Caco-2 (cell line): ENCODE results near the gene PLPP2. TPM values are rescaled to one million over a fixed set of nuclear protein-coding genes. Genes with fewer than 3 reads are reported as not detected.

Source experiments
- BruUV-seq: library from RNA; stranded (reverse); fragments of 400-500 nt; replicated peaks from 2 replicates; lab custom pipeline; 2021; lab: Mats Ljungman, UMichigan
- CTCF ChIA-PET: fragments of 300-600 bp; sonication (Branson Sonifier 250); formaldehyde crosslinking; loops from one replicate; lab custom pipeline; 2022; ENCODE audit warnings: antibody characterized with exemption; lab: Charles Lee
- POLR2A ChIA-PET: fragments of 300-600 bp; sonication (Branson Sonifier 250); formaldehyde crosslinking; loops from one replicate; lab custom pipeline; 2022; ENCODE audit warnings: antibody characterized with exemption; lab: Charles Lee
- DNase-seq, 2 experiments: peaks; one replicate each; pipeline versions ENCODE4 v3.0.0 to v3.0.0-alpha.2; 2020 to 2022
- H3K27me3 ChIP-seq: replicated peaks from 2 replicates; pipeline ENCODE4 v1.6.0; 2011; ENCODE audit warnings: low read length; ENCODE audit not compliant: control insufficient read depth, insufficient read depth
- H3K36me3 ChIP-seq: 2 replicates; pipeline ENCODE4 v1.5.1; 2011; ENCODE audit warnings: low read length; ENCODE audit not compliant: control insufficient read depth, insufficient read depth
- H3K4me1 ChIP-seq: fragments of 250-450 bp; sonication (Bioruptor Pico); 2 replicates; pipeline ENCODE4 v1.5.1; 2020; ENCODE audit warnings: mild to moderate bottlenecking
- H3K4me3 ChIP-seq: 2 replicates; pipeline ENCODE4 v1.5.1; 2011; ENCODE audit warnings: low read depth, mild to moderate bottlenecking, control low read depth, low read length
- H3K9me3 ChIP-seq: fragments of 250-450 bp; sonication (Bioruptor Pico); 2 replicates; pipeline ENCODE4 v1.5.1; 2020; ENCODE audit warnings: mild to moderate bottlenecking, moderate library complexity
- H3K27ac Mint-ChIP-seq: one replicate; pipeline ENCODE4 v1.8.0; 2022; ENCODE audit warnings: mixed read lengths; ENCODE audit not compliant: unreplicated experiment
- H3K27me3 Mint-ChIP-seq: one replicate; pipeline ENCODE4 v1.8.0; 2022; ENCODE audit warnings: mixed read lengths; ENCODE audit not compliant: insufficient read depth, unreplicated experiment
- H3K36me3 Mint-ChIP-seq: one replicate; pipeline ENCODE4 v1.8.0; 2022; ENCODE audit warnings: mild to moderate bottlenecking, mixed read lengths; ENCODE audit not compliant: insufficient read depth, unreplicated experiment
- H3K4me1 Mint-ChIP-seq: one replicate; pipeline ENCODE4 v1.8.0; 2022; ENCODE audit warnings: low read depth, mixed read lengths; ENCODE audit not compliant: unreplicated experiment
- H3K4me3 Mint-ChIP-seq: one replicate; pipeline ENCODE4 v1.8.0; 2022; ENCODE audit warnings: mild to moderate bottlenecking, moderate library complexity, mixed read lengths; ENCODE audit not compliant: unreplicated experiment
- H3K9me3 Mint-ChIP-seq: one replicate; pipeline ENCODE4 v1.8.0; 2022; ENCODE audit warnings: mixed read lengths; ENCODE audit not compliant: unreplicated experiment
- intact Hi-C: fragments of 100-400 bp; cut with micrococcal nuclease; formaldehyde crosslinking; loops from one replicate; pipeline ENCODE4 v1.10.0; 2022; ENCODE audit not compliant: unreplicated experiment
- total RNA-seq: library from RNA; stranded (reverse); gene quantifications from 2 replicates; pipeline ENCODE4 v1.2.3, GENCODE V29; 2022
- TF ChIP-seq, protein P1 (sequence below), 2 experiments: fragments of 200-600 bp in 1 of 2; IDR thresholded peaks; 1 replicate in 1 of 2; 2 replicates in 1 of 2; pipeline versions ENCODE4 v1.5.1 to v1.8.0; 2011 to 2022; ENCODE audit warnings: antibody characterized with exemption in 1 of 2, control low read depth in 1 of 2, inconsistent platforms in 1 of 2, low read depth in 1 of 2, low read length in 1 of 2, mild to moderate bottlenecking in 1 of 2, moderate library complexity in 1 of 2; ENCODE audit not compliant: insufficient read depth in 1 of 2, severe bottlenecking in 1 of 2, unreplicated experiment in 1 of 2

PLPP2 gene
- total RNA-seq, 1 experiment from 2014 or later, result 29.6 TPM

DNA sequence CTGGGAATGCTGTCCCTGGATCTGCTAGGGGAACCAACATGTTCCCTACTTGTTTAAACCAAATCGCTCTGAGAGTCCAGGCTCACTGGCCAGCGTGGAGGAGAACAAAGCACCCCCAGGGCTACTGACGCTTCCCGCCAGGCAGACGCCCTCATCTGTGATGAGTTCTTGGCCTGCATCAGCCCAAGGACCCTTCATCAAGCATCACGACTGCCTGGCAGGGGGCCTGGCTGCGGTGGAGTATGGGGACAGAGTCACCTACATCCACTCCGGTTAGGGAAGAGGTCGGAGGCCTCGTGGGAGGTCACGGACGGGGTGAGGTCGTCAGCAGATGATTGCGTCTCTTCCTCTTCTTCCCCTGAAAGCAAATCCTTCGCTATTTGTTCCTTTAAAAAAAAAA is 35.7 kb upstream of the PLPP2 start:
- DNase-seq, result no peak

DNA sequence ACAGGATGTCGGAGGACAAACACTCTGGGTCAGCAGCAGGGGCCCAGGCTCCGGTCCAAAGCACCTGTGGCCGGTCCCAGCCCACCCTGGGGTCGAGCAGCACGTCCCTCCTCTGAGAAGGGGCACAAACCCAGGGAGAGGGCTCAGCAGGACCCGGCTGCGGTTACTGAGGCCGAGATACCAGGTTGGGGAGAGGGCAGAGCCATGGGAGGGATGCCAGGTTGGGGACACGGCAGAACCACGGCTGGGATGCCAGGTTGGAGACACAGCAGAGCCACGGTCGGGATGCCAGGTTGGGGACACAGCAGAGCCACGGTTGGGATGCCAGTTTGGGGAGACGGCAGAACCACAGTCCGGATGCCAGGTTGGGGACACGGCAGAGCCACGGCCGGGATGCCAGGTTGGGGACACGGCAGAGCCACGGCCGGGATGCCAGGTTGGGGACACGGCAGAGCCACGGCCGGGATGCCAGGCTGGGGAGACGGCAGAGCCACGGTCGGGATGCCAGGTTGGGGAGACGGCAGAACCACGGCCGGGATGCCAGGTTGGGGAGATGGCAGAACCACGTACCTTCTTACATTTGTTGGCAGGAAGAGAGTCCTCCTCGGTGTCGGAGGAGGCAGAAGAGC is 34.8 kb upstream of the PLPP2 start:
- no peak overlapping the region for H3K4me3 Mint-ChIP-seq
- peaks cover 50% of the 10 kb centered on the region for H3K36me3 Mint-ChIP-seq
- no peaks in the 10 kb centered on the region for H3K27me3 ChIP-seq
- no peaks in the 10 kb centered on the region for H3K4me1 Mint-ChIP-seq
- H3K4me1 ChIP-seq, result no peaks in the 10 kb centered on the region
- no TSS peak for BruUV-seq
- ChIA-PET CTCF (no interaction called here), POLR2A (no interaction called here)
- intact Hi-C loops, result no loop called here
- H3K27me3 Mint-ChIP-seq, result no peaks in the 10 kb centered on the region
- peaks cover 14% of the 10 kb centered on the region for H3K36me3 ChIP-seq
- no peaks in the 10 kb centered on the region for H3K9me3 Mint-ChIP-seq
- H3K27ac Mint-ChIP-seq, result no peak overlapping the region
- no peak for DNase-seq
- TF ChIP-seq, protein P1, sequence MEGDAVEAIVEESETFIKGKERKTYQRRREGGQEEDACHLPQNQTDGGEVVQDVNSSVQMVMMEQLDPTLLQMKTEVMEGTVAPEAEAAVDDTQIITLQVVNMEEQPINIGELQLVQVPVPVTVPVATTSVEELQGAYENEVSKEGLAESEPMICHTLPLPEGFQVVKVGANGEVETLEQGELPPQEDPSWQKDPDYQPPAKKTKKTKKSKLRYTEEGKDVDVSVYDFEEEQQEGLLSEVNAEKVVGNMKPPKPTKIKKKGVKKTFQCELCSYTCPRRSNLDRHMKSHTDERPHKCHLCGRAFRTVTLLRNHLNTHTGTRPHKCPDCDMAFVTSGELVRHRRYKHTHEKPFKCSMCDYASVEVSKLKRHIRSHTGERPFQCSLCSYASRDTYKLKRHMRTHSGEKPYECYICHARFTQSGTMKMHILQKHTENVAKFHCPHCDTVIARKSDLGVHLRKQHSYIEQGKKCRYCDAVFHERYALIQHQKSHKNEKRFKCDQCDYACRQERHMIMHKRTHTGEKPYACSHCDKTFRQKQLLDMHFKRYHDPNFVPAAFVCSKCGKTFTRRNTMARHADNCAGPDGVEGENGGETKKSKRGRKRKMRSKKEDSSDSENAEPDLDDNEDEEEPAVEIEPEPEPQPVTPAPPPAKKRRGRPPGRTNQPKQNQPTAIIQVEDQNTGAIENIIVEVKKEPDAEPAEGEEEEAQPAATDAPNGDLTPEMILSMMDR (IDR thresholded peaks at IDR 0.05; ENCODE audit: insufficient read depth in 1 of 2, low read depth in 1 of 2, low read length in 1 of 2, severe bottlenecking in 1 of 2, unreplicated experiment in 1 of 2), result no peak
- H3K9me3 ChIP-seq, result peaks cover 16% of the 10 kb centered on the region; the same call in 1 of the 2 replicates
- H3K4me3 ChIP-seq, result no peak overlapping the region

More for the DNA sequence above, 35.7 kb upstream of the PLPP2 start:
- Histone ChIP-seq H3K9me3 (peaks cover 16% of the 10 kb centered on the region; the same call in 1 of the 2 replicates), H3K27me3 (no peaks in the 10 kb centered on the region), H3K36me3 (peaks cover 14% of the 10 kb centered on the region), H3K4me1 (no peaks in the 10 kb centered on the region), H3K4me3 (no peak overlapping the region)
- Mint-ChIP-seq H3K36me3 (peaks cover 53% of the 10 kb centered on the region), H3K27me3 (no peaks in the 10 kb centered on the region), H3K27ac (no peak overlapping the region), H3K4me1 (no peaks in the 10 kb centered on the region), H3K9me3 (no peaks in the 10 kb centered on the region), H3K4me3 (no peak overlapping the region)
- POLR2A ChIA-PET, result no interaction called here
- TF ChIP-seq, protein P1 (IDR thresholded peaks at IDR 0.05; ENCODE audit: insufficient read depth in 1 of 2, low read depth in 1 of 2, low read length in 1 of 2, severe bottlenecking in 1 of 2, unreplicated experiment in 1 of 2), result no peak
- intact Hi-C loops, result no loop called here
- no TSS peak for BruUV-seq
- CTCF ChIA-PET, result no interaction called here

DNA sequence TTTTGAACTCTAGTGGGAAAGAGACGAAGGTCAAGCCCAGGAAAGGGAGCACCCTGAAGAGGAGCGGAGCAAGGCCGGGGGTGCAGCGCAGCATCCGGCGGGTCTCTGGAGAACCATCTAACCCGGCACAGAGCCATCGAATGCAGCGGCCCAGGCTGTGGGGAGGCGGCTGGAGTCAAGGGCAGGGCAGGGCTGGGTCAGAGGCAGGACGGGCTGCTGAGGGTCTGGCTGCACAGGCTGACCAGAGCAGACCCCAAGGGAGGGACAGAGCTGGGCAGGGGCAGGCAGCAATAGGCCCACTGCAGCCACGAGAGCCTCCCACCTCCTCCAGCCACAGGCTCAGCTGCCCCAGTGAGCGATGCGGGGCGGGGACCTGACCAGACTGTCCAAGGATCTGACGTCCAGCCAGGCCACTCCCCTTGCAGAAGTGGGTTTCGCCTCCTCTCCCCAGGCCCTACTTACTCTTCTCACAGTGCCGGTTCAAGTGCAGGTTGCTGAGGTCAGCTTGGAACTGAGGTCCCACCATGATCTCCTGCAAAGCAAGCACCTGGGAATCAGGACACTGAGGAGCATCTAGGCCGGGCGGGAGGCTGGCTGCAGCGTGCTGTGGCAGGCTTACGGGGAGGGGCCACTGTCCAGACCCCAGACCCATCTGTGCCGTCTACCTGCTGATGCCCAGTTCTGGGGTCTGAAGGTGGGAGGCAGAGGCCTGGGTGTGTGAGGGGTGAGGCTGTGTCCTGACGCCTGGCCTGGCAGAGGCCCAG is 34.2 kb upstream of the PLPP2 start:
- no peaks in the 10 kb centered on the region for H3K27me3 Mint-ChIP-seq
- intact Hi-C loops, result no loop called here
- H3K4me1 ChIP-seq, result no peaks in the 10 kb centered on the region
- ChIA-PET POLR2A (no interaction called here), CTCF (no interaction called here)
- H3K9me3 ChIP-seq, result peaks cover 16% of the 10 kb centered on the region; the same call in 1 of the 2 replicates
- DNase-seq, result no peak
- no peaks in the 10 kb centered on the region for H3K27me3 ChIP-seq
- H3K9me3 Mint-ChIP-seq, result no peaks in the 10 kb centered on the region
- H3K27ac Mint-ChIP-seq, result no peak overlapping the region
- H3K36me3 Mint-ChIP-seq, result peaks cover 50% of the 10 kb centered on the region
- BruUV-seq, result no TSS peak
- H3K4me1 Mint-ChIP-seq, result no peaks in the 10 kb centered on the region
- H3K36me3 ChIP-seq, result peaks cover 12% of the 10 kb centered on the region
- TF ChIP-seq, protein P1 (IDR thresholded peaks at IDR 0.05; ENCODE audit: insufficient read depth in 1 of 2, low read depth in 1 of 2, low read length in 1 of 2, severe bottlenecking in 1 of 2, unreplicated experiment in 1 of 2), result no peak
- no peak overlapping the region for H3K4me3 Mint-ChIP-seq
- H3K4me3 ChIP-seq, result no peak overlapping the region
